ENCODE results near the gene DNAJC15.

DNAJC15 gene

GRCh38 chr13:43085545-43085944 lies 62.2 kb downstream of the DNAJC15 start:
- H3K79me2 ChIP-seq (ENCODE audit: insufficient read depth, low read length), result no peaks in the 10 kb centered on the region
- no peaks in the 10 kb centered on the region for H3K36me3 ChIP-seq (ENCODE audit: insufficient read depth, low read length)
- H3K9me3 ChIP-seq (ENCODE audit: insufficient read depth, low read depth, low read length), result peaks cover 6% of the 10 kb centered on the region; the same call in 1 of the 2 replicates
- no peaks in the 10 kb centered on the region for H3F3A ChIP-seq (ENCODE audit: low read depth)
- H3K9me2 ChIP-seq (replicated peaks; ENCODE audit: low read depth, low read length), result no peaks in the 10 kb centered on the region
- H4K20me1 ChIP-seq (ENCODE audit: insufficient read depth, low read length, poor library complexity, severe bottlenecking), result no peaks in the 10 kb centered on the region
- no peak overlapping the region for H3K9ac ChIP-seq (ENCODE audit: low read depth, low read length, poor library complexity, severe bottlenecking)
- H3K27me3 ChIP-seq (ENCODE audit: insufficient read depth, low read length, poor library complexity, severe bottlenecking), result no peaks in the 10 kb centered on the region
- no peaks in the 10 kb centered on the region for H3K4me1 ChIP-seq (ENCODE audit: insufficient read depth, low read length, poor library complexity, severe bottlenecking)
- no peak for TF ChIP-seq EZH2phosphoT487 (IDR thresholded peaks at IDR 0.05; ENCODE audit: borderline replicate concordance)
- peak; percentile 72 for TF ChIP-seq CTCF (conservative IDR thresholded peaks at IDR 0.05; ENCODE audit: low read length)
- no peak overlapping the region for H3K4me2 ChIP-seq (ENCODE audit: low read depth, low read length, poor library complexity, severe bottlenecking)
- no peak overlapping the region for H3K4me3 ChIP-seq (ENCODE audit: low read length, poor library complexity, severe bottlenecking)
- no peak overlapping the region for H2AFZ ChIP-seq (ENCODE audit: low read length)

- no peak for TF ChIP-seq EZH2phosphoT487 (IDR thresholded peaks at IDR 0.05; ENCODE audit: borderline replicate concordance)
- TF ChIP-seq CTCF (conservative IDR thresholded peaks at IDR 0.05; ENCODE audit: low read length), result no peak
- no peak overlapping the region for H2AFZ ChIP-seq (ENCODE audit: low read length)
- H4K20me1 ChIP-seq (ENCODE audit: insufficient read depth, low read length, poor library complexity, severe bottlenecking), result no peaks in the 10 kb centered on the region
- no peak overlapping the region for H3K9ac ChIP-seq (ENCODE audit: low read depth, low read length, poor library complexity, severe bottlenecking)
- no peaks in the 10 kb centered on the region for H3F3A ChIP-seq (ENCODE audit: low read depth)
- no peak overlapping the region for H3K4me2 ChIP-seq (ENCODE audit: low read depth, low read length, poor library complexity, severe bottlenecking)
- H3K4me3 ChIP-seq (ENCODE audit: low read length, poor library complexity, severe bottlenecking), result no peak overlapping the region
- no peaks in the 10 kb centered on the region for H3K79me2 ChIP-seq (ENCODE audit: insufficient read depth, low read length)
- H3K36me3 ChIP-seq (ENCODE audit: insufficient read depth, low read length), result no peaks in the 10 kb centered on the region
- no peaks in the 10 kb centered on the region for H3K4me1 ChIP-seq (ENCODE audit: insufficient read depth, low read length, poor library complexity, severe bottlenecking)
- H3K27me3 ChIP-seq (ENCODE audit: insufficient read depth, low read length, poor library complexity, severe bottlenecking), result no peaks in the 10 kb centered on the region
- H3K9me3 ChIP-seq (ENCODE audit: insufficient read depth, low read depth, low read length), result peaks cover 6% of the 10 kb centered on the region; the same call in 1 of the 2 replicates
- H3K9me2 ChIP-seq (replicated peaks; ENCODE audit: low read depth, low read length), result no peaks in the 10 kb centered on the region
These were observed 62.8 kb downstream of the DNAJC15 start for GRCh38 chr13:43086181-43086580.

GRCh38 chr13:43088093-43088511 lies 64.7 kb downstream of the DNAJC15 start:
- no peak overlapping the region for H3K4me2 ChIP-seq (ENCODE audit: low read depth, low read length, poor library complexity, severe bottlenecking)
- peaks cover 6% of the 10 kb centered on the region; the same call in 1 of the 2 replicates for H3K9me3 ChIP-seq (ENCODE audit: insufficient read depth, low read depth, low read length)
- no peaks in the 10 kb centered on the region for H3K4me1 ChIP-seq (ENCODE audit: insufficient read depth, low read length, poor library complexity, severe bottlenecking)
- no peak overlapping the region for H3K9ac ChIP-seq (ENCODE audit: low read depth, low read length, poor library complexity, severe bottlenecking)
- no peaks in the 10 kb centered on the region for H3K36me3 ChIP-seq (ENCODE audit: insufficient read depth, low read length)
- TF ChIP-seq EZH2phosphoT487 (IDR thresholded peaks at IDR 0.05; ENCODE audit: borderline replicate concordance) (no peak), CTCF (conservative IDR thresholded peaks at IDR 0.05; ENCODE audit: low read length) (no peak)
- no peaks in the 10 kb centered on the region for H3F3A ChIP-seq (ENCODE audit: low read depth)
- no peak overlapping the region for H3K4me3 ChIP-seq (ENCODE audit: low read length, poor library complexity, severe bottlenecking)
- H3K27me3 ChIP-seq (ENCODE audit: insufficient read depth, low read length, poor library complexity, severe bottlenecking), result no peaks in the 10 kb centered on the region
- H3K79me2 ChIP-seq (ENCODE audit: insufficient read depth, low read length), result no peaks in the 10 kb centered on the region
- H4K20me1 ChIP-seq (ENCODE audit: insufficient read depth, low read length, poor library complexity, severe bottlenecking), result no peaks in the 10 kb centered on the region
- no peaks in the 10 kb centered on the region for H3K9me2 ChIP-seq (replicated peaks; ENCODE audit: low read depth, low read length)
- H2AFZ ChIP-seq (ENCODE audit: low read length), result 0 out of 2 replicates have a peak overlapping the region, but pooled peaks have one; percentile 8

Data from Loucy (cell line).